Astrocyte of the cerebellum (primary cell): ENCODE results near the gene TAGLN2.

Experiments
- DNase-seq: peaks from one replicate; pipeline ENCODE4 v3.0.0-alpha.2; 2011; ENCODE audit warnings: low read depth
- H3K4me3 ChIP-seq: 2 replicates; pipeline ENCODE4 v1.5.1; 2011; ENCODE audit warnings: mild to moderate bottlenecking, low read depth, low read length, moderate library complexity
- CTCF ChIP-seq: IDR thresholded peaks from 2 replicates; pipeline ENCODE4 v1.5.1; 2012; ENCODE audit warnings: low read length, low read depth, moderate library complexity, mild to moderate bottlenecking; ENCODE audit errors: missing control alignments
- in situ Hi-C: cut with HindIII; loops from 2 replicates; pipeline ENCODE4 v1.10.0; 2017; ENCODE audit warnings: low sequenced_read_pairs

The TAGLN2 gene

GRCh38 chr1:159868766-159869165, 56.5 kb downstream of the TAGLN2 start:
- TF ChIP-seq CTCF, result no peak
- H3K4me3 ChIP-seq, result no peak overlapping the region
- in situ Hi-C loops, result no loop called here
- DNase-seq, result no peak
